ENCODE data around the gene PPM1E. TPM values are rescaled to one million over a fixed set of nuclear protein-coding genes. Genes with fewer than 3 reads are reported as not detected.

The PPM1E gene
- total RNA-seq, 1 experiment from 2014 or later, result 2.9 TPM

- no TSS peak for BruUV-seq (replicated peaks)
- intact Hi-C loops (cut with micrococcal nuclease; ENCODE audit: unreplicated experiment) (no loop called here), in situ Hi-C loops (cut with HindIII; ENCODE audit: low pct_unique_long_range_greater_than_20kb, low sequenced_read_pairs) (no loop called here)
- no peaks in the 10 kb centered on the region for H3K27me3 ChIP-seq (ENCODE audit: control insufficient read depth, insufficient read depth, low read length)
- H3K9me3 ChIP-seq (ENCODE audit: control insufficient read depth, insufficient read depth, low read depth, low read length), result no peaks in the 10 kb centered on the region
- DNase-seq (ENCODE audit: low read depth, low spot score), result no peak
- no peak overlapping the region for H3K27ac ChIP-seq (ENCODE audit: low read length)
- no peak for ATAC-seq
- CTCF ChIA-PET, result no interaction called here
- H3K4me1 ChIP-seq (ENCODE audit: control insufficient read depth, insufficient read depth, low read length), result no peaks in the 10 kb centered on the region
- TF ChIP-seq SIN3A (IDR thresholded peaks at IDR 0.05; ENCODE audit: borderline replicate concordance, insufficient read depth, low read depth, low read length) (no peak), POLR2AphosphoS5 (IDR thresholded peaks at IDR 0.05; ENCODE audit: low read depth, low read length) (no peak), TCF7L2 (IDR thresholded peaks at IDR 0.05; ENCODE audit: low read depth, low read length) (no peak)
- TF ChIP-seq, protein P1, sequence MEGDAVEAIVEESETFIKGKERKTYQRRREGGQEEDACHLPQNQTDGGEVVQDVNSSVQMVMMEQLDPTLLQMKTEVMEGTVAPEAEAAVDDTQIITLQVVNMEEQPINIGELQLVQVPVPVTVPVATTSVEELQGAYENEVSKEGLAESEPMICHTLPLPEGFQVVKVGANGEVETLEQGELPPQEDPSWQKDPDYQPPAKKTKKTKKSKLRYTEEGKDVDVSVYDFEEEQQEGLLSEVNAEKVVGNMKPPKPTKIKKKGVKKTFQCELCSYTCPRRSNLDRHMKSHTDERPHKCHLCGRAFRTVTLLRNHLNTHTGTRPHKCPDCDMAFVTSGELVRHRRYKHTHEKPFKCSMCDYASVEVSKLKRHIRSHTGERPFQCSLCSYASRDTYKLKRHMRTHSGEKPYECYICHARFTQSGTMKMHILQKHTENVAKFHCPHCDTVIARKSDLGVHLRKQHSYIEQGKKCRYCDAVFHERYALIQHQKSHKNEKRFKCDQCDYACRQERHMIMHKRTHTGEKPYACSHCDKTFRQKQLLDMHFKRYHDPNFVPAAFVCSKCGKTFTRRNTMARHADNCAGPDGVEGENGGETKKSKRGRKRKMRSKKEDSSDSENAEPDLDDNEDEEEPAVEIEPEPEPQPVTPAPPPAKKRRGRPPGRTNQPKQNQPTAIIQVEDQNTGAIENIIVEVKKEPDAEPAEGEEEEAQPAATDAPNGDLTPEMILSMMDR (IDR thresholded peaks at IDR 0.05), result no peak
- TF ChIP-seq, protein P2, sequence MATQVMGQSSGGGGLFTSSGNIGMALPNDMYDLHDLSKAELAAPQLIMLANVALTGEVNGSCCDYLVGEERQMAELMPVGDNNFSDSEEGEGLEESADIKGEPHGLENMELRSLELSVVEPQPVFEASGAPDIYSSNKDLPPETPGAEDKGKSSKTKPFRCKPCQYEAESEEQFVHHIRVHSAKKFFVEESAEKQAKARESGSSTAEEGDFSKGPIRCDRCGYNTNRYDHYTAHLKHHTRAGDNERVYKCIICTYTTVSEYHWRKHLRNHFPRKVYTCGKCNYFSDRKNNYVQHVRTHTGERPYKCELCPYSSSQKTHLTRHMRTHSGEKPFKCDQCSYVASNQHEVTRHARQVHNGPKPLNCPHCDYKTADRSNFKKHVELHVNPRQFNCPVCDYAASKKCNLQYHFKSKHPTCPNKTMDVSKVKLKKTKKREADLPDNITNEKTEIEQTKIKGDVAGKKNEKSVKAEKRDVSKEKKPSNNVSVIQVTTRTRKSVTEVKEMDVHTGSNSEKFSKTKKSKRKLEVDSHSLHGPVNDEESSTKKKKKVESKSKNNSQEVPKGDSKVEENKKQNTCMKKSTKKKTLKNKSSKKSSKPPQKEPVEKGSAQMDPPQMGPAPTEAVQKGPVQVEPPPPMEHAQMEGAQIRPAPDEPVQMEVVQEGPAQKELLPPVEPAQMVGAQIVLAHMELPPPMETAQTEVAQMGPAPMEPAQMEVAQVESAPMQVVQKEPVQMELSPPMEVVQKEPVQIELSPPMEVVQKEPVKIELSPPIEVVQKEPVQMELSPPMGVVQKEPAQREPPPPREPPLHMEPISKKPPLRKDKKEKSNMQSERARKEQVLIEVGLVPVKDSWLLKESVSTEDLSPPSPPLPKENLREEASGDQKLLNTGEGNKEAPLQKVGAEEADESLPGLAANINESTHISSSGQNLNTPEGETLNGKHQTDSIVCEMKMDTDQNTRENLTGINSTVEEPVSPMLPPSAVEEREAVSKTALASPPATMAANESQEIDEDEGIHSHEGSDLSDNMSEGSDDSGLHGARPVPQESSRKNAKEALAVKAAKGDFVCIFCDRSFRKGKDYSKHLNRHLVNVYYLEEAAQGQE (IDR thresholded peaks at IDR 0.05; ENCODE audit: insufficient read depth in 1 of 2, low read depth in 2 of 2, low read length in 1 of 2), result no peak
- H3K36me3 ChIP-seq (ENCODE audit: control insufficient read depth, insufficient read depth, low read length), result peaks cover 7% of the 10 kb centered on the region
- H3K4me3 ChIP-seq (ENCODE audit: low read depth in 2 of 2, low read length in 2 of 2), result no peak overlapping the region
- POLR2A ChIA-PET, result no interaction called here
Measured at GRCh38 chr17:59000022-59000421, 244.4 kb downstream of the PPM1E start.

DNA sequence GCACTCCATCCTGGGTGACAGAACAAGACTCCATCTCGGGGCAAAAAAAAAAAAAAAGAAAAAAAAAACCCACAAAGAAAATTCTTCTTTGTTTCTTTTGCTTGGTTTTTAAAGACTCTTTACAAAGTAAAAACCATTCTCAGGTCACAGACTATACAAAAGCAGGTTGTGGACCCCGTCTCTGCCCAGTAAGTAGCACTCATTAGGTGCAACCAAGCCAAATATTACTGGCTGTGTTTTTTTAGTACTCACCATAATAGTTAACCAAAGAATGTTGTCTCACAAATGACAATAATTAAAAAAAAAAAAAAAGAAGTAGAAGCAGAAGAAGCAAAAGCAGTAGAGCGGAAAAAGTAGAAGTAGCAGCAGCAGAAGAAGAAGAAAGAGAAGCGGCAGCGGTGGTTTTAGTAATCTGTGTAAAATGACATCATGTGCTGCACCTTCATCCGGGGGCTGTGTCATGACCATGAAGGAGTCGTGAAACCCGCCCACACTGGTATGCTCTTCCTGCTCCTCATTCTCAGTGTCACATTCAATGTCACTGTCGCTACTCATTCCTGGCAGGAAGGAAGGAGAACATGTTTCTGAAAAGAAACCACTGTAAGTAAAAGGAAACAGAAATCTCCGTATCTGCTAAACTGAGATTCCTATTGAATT lies 245.6 kb downstream of the PPM1E start:
- Histone ChIP-seq H3K36me3 (ENCODE audit: control insufficient read depth, insufficient read depth, low read length) (peaks cover 7% of the 10 kb centered on the region), H3K27ac (ENCODE audit: low read length) (no peak overlapping the region), H3K27me3 (ENCODE audit: control insufficient read depth, insufficient read depth, low read length) (no peaks in the 10 kb centered on the region), H3K9me3 (ENCODE audit: control insufficient read depth, insufficient read depth, low read depth, low read length) (no peaks in the 10 kb centered on the region), H3K4me3 (ENCODE audit: low read depth in 2 of 2, low read length in 2 of 2) (no peak overlapping the region), H3K4me1 (ENCODE audit: control insufficient read depth, insufficient read depth, low read length) (no peaks in the 10 kb centered on the region)
- no peak for ATAC-seq
- TF ChIP-seq, protein P1 (IDR thresholded peaks at IDR 0.05), result no peak
- TF ChIP-seq, protein P2 (IDR thresholded peaks at IDR 0.05; ENCODE audit: insufficient read depth in 1 of 2, low read depth in 2 of 2, low read length in 1 of 2), result no peak
- no peak for TF ChIP-seq SIN3A (IDR thresholded peaks at IDR 0.05; ENCODE audit: borderline replicate concordance, insufficient read depth, low read depth, low read length)
- TF ChIP-seq POLR2AphosphoS5 (IDR thresholded peaks at IDR 0.05; ENCODE audit: low read depth, low read length), result no peak
- ChIA-PET CTCF (no interaction called here), POLR2A (no interaction called here)
- in situ Hi-C loops (cut with HindIII; ENCODE audit: low pct_unique_long_range_greater_than_20kb, low sequenced_read_pairs), result no loop called here
- no TSS peak for BruUV-seq (replicated peaks)
- intact Hi-C loops (cut with micrococcal nuclease; ENCODE audit: unreplicated experiment), result no loop called here
- DNase-seq (ENCODE audit: low read depth, low spot score), result no peak
